Esophagus (tissue), 2 donors: ENCODE measurements around the gene SNX5. TPM values are rescaled to one million over a fixed set of nuclear protein-coding genes. Genes with fewer than 3 reads are reported as not detected.

Experiments
- H3K27ac ChIP-seq, 2 donors: one replicate each; pipeline ENCODE4 v1.5.1; 2013; ENCODE audit warnings: low read depth in 2 of 2, mild to moderate bottlenecking in 2 of 2, inconsistent platforms in 1 of 2, low read length in 1 of 2, moderate library complexity in 1 of 2
- H3K27me3 ChIP-seq, 2 donors: one replicate each; pipeline ENCODE4 v1.6.1; 2013; ENCODE audit warnings: low read length in 2 of 2, control low read depth in 1 of 2, mild to moderate bottlenecking in 1 of 2; ENCODE audit not compliant: insufficient read depth in 2 of 2, control insufficient read depth in 1 of 2
- H3K36me3 ChIP-seq, 2 donors: one replicate each; pipeline ENCODE4 v1.6.1; 2013; ENCODE audit warnings: low read length in 1 of 2; ENCODE audit not compliant: control insufficient read depth in 2 of 2, insufficient read depth in 2 of 2
- H3K4me1 ChIP-seq, 2 donors: one replicate each; pipeline ENCODE4 v1.6.1; 2013; ENCODE audit warnings: low read length in 1 of 2; ENCODE audit not compliant: control insufficient read depth in 2 of 2, insufficient read depth in 2 of 2
- H3K4me3 ChIP-seq, 2 donors: one replicate each; pipeline ENCODE4 v1.5.1; 2013; ENCODE audit warnings: low read length in 2 of 2, mild to moderate bottlenecking in 2 of 2, low read depth in 1 of 2, moderate library complexity in 1 of 2
- H3K9me3 ChIP-seq, 2 donors: one replicate each; pipeline ENCODE4 v1.6.1; 2013; ENCODE audit warnings: mild to moderate bottlenecking in 2 of 2, low read depth in 1 of 2, low read length in 1 of 2, moderate library complexity in 1 of 2; ENCODE audit not compliant: control insufficient read depth in 2 of 2, insufficient read depth in 1 of 2
- WGBS, 2 donors: extraction: QIAGEN DNeasy Blood & Tissue Kit; methylation state at CpG; one replicate each; pipeline ENCODE4 v1.1.7; 2013; 5-methylcytosine and 5-hydroxymethylcytosine counted together
- polyA plus RNA-seq, 2 donors: library from polyadenylated mRNA; stranded (reverse); fragments of 200-250 nt; gene quantifications; one replicate each; pipeline ENCODE4 v1.2.3, GENCODE V29; 2013
- donor health status: healthy with polysubstance abuse.
- donor health status: Bipolar disorder and iron deficiency.

SNX5 gene
- polyA plus RNA-seq, 2 donors = 51.2 to 58.9 TPM

GRCh38 chr20:17969884-17970409 lies 1.4 kb upstream of the SNX5 start:
- Histone ChIP-seq H3K27ac (peak overlapping the region; percentile 95 to 100), H3K27me3 (no peaks in the 10 kb centered on the region), H3K9me3 (no peaks in the 10 kb centered on the region), H3K4me3 (peak overlapping the region; percentile 88 to 94), H3K36me3 (no peaks in the 10 kb centered on the region), H3K4me1 (peaks cover 0 to 2% of the 10 kb centered on the region in 2 donors)
- 5 to 7% methylated on average over 9 of the region's 9 CpGs for WGBS, 2 donors

DNA sequence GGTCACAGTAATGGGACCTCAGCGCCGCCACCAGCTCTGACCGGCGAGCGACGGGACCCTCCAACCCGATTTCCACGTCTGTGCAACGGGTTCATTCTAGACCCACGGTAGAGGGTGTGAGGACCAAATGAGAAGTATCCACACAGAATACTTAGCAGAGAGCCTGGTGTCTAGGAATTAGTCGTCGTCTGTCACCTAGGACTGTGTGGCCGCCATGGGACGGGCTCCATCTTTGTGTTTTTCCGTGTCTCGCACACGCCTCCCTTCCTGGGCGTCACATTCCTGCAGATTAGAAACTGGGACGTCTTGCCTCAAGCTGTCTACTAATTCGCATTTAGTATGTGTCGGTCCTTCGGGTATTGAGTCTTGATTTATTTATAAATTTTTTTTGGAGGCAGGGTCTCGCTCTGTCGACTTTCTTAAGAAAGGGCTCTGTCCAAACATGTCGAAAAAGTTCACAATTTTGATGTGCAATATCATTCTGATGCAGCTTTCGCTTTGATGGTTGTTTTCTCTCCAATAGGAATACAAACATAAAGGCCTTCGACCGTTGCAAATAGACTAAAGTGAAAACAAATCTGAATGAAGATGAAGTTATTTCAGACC lies 787 bp upstream of the SNX5 start:
- Histone ChIP-seq H3K36me3 (no peaks in the 10 kb centered on the region), H3K4me3 (peak overlapping the region; percentile 88 to 94), H3K27ac (peak overlapping the region; percentile 95 to 100), H3K9me3 (no peaks in the 10 kb centered on the region), H3K4me1 (peaks cover 0 to 2% of the 10 kb centered on the region in 2 donors), H3K27me3 (no peaks in the 10 kb centered on the region)
- 0% methylated on average over 28 of the region's 28 CpGs for WGBS, 2 donors

- H3K4me1 ChIP-seq = peaks cover 0 to 5% of the 10 kb centered on the region in 2 donors
- WGBS, 2 donors = 0 to 1% methylated on average over 41 of the region's 41 CpGs
These were observed 851 bp downstream of the SNX5 start for GRCh38 chr20:17967521-17968365.

GRCh38 chr20:17966432-17967310 lies 1.9 kb downstream of the SNX5 start:
- H3K4me3 ChIP-seq = peak overlapping the region; percentile 35 to 88

More at GRCh38 chr20:17967521-17968365, 851 bp downstream of the SNX5 start:
- Histone ChIP-seq H3K9me3 (no peaks in the 10 kb centered on the region), H3K27me3 (no peaks in the 10 kb centered on the region), H3K27ac (peak overlapping the region; percentile 95 to 100), H3K4me3 (peak overlapping the region; percentile 88 to 94), H3K36me3 (no peaks in the 10 kb centered on the region)

GRCh38 chr20:17965042-17965697 lies 3.4 kb downstream of the SNX5 start:
- no peaks in the 10 kb centered on the region for H3K36me3 ChIP-seq
- peak overlapping the region; percentile 80 to 81 for H3K27ac ChIP-seq
- no peaks in the 10 kb centered on the region for H3K9me3 ChIP-seq
- 53 to 55% methylated on average over 9 of the region's 9 CpGs for WGBS, 2 donors
- peaks cover 0 to 5% of the 10 kb centered on the region in 2 donors for H3K4me1 ChIP-seq
- no peaks in the 10 kb centered on the region for H3K27me3 ChIP-seq
- H3K4me3 ChIP-seq = peak overlapping the region in 1 of 2 donors; percentile 88

More at GRCh38 chr20:17966432-17967310, 1.9 kb downstream of the SNX5 start:
- no peaks in the 10 kb centered on the region for H3K36me3 ChIP-seq
- H3K4me1 ChIP-seq = peaks cover 0 to 5% of the 10 kb centered on the region in 2 donors
- peak overlapping the region; percentile 80 to 81 for H3K27ac ChIP-seq
- 7 to 8% methylated on average over 9 of the region's 9 CpGs for WGBS, 2 donors
- no peaks in the 10 kb centered on the region for H3K27me3 ChIP-seq
- no peaks in the 10 kb centered on the region for H3K9me3 ChIP-seq

GRCh38 chr20:17964632-17965031 lies 4.0 kb downstream of the SNX5 start:
- Histone ChIP-seq H3K36me3 (no peaks in the 10 kb centered on the region), H3K4me3 (no peak overlapping the region), H3K27ac (no peak overlapping the region), H3K9me3 (no peaks in the 10 kb centered on the region), H3K27me3 (no peaks in the 10 kb centered on the region), H3K4me1 (peaks cover 0 to 7% of the 10 kb centered on the region in 2 donors)
- 67 to 73% methylated on average over 3 of the region's 3 CpGs for WGBS, 2 donors

GRCh38 chr20:17964073-17964472 lies 4.5 kb downstream of the SNX5 start:
- WGBS, 2 donors = 90 to 91% methylated on average over 1 of the region's 1 CpG
- Histone ChIP-seq H3K36me3 (no peaks in the 10 kb centered on the region), H3K27me3 (no peaks in the 10 kb centered on the region), H3K4me1 (peaks cover 0 to 7% of the 10 kb centered on the region in 2 donors), H3K27ac (no peak overlapping the region), H3K4me3 (no peak overlapping the region), H3K9me3 (no peaks in the 10 kb centered on the region)

DNA sequence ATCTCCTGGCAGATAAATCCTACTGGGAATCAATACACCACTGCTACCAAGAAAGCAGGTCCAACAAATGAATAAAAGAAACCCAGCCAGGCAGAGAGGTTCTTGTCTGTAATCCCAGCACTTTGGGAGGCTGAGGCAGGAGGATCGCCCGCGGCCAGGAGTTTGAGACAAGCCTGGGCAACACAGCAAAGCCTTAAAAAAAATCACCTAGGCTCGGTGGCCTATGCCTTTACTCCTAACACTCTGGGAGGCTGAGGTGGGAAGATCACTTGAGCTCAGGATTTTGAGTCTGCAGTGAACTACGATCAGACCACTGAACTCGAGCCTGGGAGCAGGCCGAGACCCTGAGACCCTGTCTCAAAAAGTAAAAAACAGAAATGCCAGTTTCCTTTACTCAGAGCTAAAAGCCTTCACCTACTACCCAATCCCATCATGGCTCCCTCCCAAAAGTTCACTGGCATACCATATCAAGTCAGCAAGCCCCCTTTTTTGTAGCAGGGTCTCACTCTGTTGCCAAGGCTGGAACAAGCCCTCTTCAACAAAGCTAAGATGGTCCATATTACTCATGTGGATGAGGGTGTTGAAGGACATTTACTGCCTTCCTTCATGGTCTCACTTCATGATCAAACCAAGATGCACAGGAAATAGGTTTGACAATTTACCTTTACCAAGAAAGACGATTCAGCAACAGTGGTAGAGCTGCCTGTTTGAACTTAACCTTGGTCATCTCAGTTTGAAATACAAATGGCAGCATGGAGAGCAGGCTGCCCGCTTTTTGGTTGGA lies 5.3 kb downstream of the SNX5 start:
- H3K4me3 ChIP-seq = no peak overlapping the region
- 78 to 81% methylated on average over 9 of the region's 9 CpGs for WGBS, 2 donors
- H3K27ac ChIP-seq = peak overlapping the region in 1 of 2 donors; percentile 5
- H3K36me3 ChIP-seq = no peaks in the 10 kb centered on the region
- no peaks in the 10 kb centered on the region for H3K27me3 ChIP-seq
- no peaks in the 10 kb centered on the region for H3K9me3 ChIP-seq
- H3K4me1 ChIP-seq = peaks cover 0 to 7% of the 10 kb centered on the region in 2 donors
